Calu3 (cell line): ENCODE data around the gene SMPD3. TPM values are rescaled to one million over a fixed set of nuclear protein-coding genes. Genes with fewer than 3 reads are reported as not detected.

Experiments used
- BruUV-seq: library from RNA; stranded (reverse); fragments of 400-500 nt; replicated peaks from 2 replicates; lab custom pipeline; 2021; lab: Mats Ljungman, UMichigan
- CTCF ChIA-PET: fragments of 300-600 bp; sonication (Branson Sonifier 250); formaldehyde crosslinking; loops from one replicate; lab custom pipeline; 2022; ENCODE audit warnings: antibody characterized with exemption; lab: Charles Lee
- DNase-seq: peaks from one replicate; pipeline ENCODE4 v3.0.0; 2022
- H3K27ac Mint-ChIP-seq: one replicate; pipeline ENCODE4 v1.8.0; 2022; ENCODE audit warnings: mixed read lengths; ENCODE audit not compliant: unreplicated experiment
- H3K27me3 Mint-ChIP-seq: one replicate; pipeline ENCODE4 v1.8.0; 2022; ENCODE audit warnings: mixed read lengths; ENCODE audit not compliant: unreplicated experiment
- H3K36me3 Mint-ChIP-seq: one replicate; pipeline ENCODE4 v1.8.0; 2022; ENCODE audit warnings: mild to moderate bottlenecking, moderate library complexity, mixed read lengths; ENCODE audit not compliant: insufficient read depth, unreplicated experiment
- H3K4me1 Mint-ChIP-seq: one replicate; pipeline ENCODE4 v1.8.0; 2022; ENCODE audit warnings: mild to moderate bottlenecking, low read depth, mixed read lengths; ENCODE audit not compliant: unreplicated experiment
- H3K4me3 Mint-ChIP-seq: one replicate; pipeline ENCODE4 v1.8.0; 2022; ENCODE audit warnings: mild to moderate bottlenecking, low read depth, moderate library complexity, mixed read lengths; ENCODE audit not compliant: unreplicated experiment
- H3K9me3 Mint-ChIP-seq: one replicate; pipeline ENCODE4 v1.8.0; 2022; ENCODE audit warnings: low read depth, mixed read lengths; ENCODE audit not compliant: unreplicated experiment
- intact Hi-C: fragments of 100-400 bp; cut with micrococcal nuclease; formaldehyde crosslinking; loops from one replicate; pipeline ENCODE4 v1.10.0; 2022; ENCODE audit not compliant: unreplicated experiment
- total RNA-seq: library from RNA; stranded (reverse); gene quantifications from 2 replicates; pipeline ENCODE4 v1.2.3, GENCODE V29; 2022
- TF ChIP-seq, protein P1 (sequence below): fragments of 200-600 bp; IDR thresholded peaks from one replicate; pipeline ENCODE4 v1.8.0; 2022; ENCODE audit warnings: antibody characterized with exemption; ENCODE audit not compliant: unreplicated experiment

SMPD3 gene
- total RNA-seq, 1 experiment from 2014 or later = 0.42 TPM

GRCh38 chr16:68427649-68428303, 20.5 kb downstream of the SMPD3 start:
- TF ChIP-seq, protein P1, sequence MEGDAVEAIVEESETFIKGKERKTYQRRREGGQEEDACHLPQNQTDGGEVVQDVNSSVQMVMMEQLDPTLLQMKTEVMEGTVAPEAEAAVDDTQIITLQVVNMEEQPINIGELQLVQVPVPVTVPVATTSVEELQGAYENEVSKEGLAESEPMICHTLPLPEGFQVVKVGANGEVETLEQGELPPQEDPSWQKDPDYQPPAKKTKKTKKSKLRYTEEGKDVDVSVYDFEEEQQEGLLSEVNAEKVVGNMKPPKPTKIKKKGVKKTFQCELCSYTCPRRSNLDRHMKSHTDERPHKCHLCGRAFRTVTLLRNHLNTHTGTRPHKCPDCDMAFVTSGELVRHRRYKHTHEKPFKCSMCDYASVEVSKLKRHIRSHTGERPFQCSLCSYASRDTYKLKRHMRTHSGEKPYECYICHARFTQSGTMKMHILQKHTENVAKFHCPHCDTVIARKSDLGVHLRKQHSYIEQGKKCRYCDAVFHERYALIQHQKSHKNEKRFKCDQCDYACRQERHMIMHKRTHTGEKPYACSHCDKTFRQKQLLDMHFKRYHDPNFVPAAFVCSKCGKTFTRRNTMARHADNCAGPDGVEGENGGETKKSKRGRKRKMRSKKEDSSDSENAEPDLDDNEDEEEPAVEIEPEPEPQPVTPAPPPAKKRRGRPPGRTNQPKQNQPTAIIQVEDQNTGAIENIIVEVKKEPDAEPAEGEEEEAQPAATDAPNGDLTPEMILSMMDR = no peak
- CTCF ChIA-PET = interaction anchor here (0.5 kb wide), 1 partner anchor 10 kb away, joined by 3 read pairs; no protein-coding TSS in a partner anchor
- Mint-ChIP-seq H3K4me1 (peaks cover 10% of the 10 kb centered on the region), H3K36me3 (no peaks in the 10 kb centered on the region), H3K9me3 (no peaks in the 10 kb centered on the region), H3K4me3 (no peak overlapping the region), H3K27ac (no peak overlapping the region), H3K27me3 (peaks cover 24% of the 10 kb centered on the region)
- no TSS peak for BruUV-seq
- intact Hi-C loops = no loop called here
- DNase-seq = no peak

DNA sequence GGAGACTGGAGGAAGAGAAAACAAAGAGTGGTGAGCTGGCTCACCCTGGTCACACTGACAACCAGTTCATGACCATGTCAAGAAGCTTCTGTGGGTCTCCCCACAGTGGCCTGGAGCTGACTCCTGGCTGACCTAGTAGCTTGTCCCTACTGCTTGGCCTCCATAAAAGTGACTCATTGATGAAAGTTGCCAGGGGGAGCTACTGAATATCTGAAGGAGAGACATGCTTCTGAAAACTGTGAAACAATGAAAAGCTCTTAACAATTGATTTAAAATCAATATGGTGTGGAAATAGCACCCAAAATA, 22.0 kb downstream of the SMPD3 start:
- H3K27ac Mint-ChIP-seq = no peak overlapping the region
- peaks cover 24% of the 10 kb centered on the region for H3K27me3 Mint-ChIP-seq
- no peaks in the 10 kb centered on the region for H3K36me3 Mint-ChIP-seq
- TF ChIP-seq, protein P1 = no peak
- DNase-seq = peak; percentile 50
- CTCF ChIA-PET = interaction anchor here (0.6 to 1.5 kb wide), 3 partner anchors 9 to 31 kb away, joined by 4 to 13 read pairs (median 5); no protein-coding TSS in a partner anchor
- no TSS peak for BruUV-seq
- no peaks in the 10 kb centered on the region for H3K9me3 Mint-ChIP-seq
- H3K4me3 Mint-ChIP-seq = no peak overlapping the region
- intact Hi-C loops = no loop called here
- peaks cover 10% of the 10 kb centered on the region for H3K4me1 Mint-ChIP-seq

DNA sequence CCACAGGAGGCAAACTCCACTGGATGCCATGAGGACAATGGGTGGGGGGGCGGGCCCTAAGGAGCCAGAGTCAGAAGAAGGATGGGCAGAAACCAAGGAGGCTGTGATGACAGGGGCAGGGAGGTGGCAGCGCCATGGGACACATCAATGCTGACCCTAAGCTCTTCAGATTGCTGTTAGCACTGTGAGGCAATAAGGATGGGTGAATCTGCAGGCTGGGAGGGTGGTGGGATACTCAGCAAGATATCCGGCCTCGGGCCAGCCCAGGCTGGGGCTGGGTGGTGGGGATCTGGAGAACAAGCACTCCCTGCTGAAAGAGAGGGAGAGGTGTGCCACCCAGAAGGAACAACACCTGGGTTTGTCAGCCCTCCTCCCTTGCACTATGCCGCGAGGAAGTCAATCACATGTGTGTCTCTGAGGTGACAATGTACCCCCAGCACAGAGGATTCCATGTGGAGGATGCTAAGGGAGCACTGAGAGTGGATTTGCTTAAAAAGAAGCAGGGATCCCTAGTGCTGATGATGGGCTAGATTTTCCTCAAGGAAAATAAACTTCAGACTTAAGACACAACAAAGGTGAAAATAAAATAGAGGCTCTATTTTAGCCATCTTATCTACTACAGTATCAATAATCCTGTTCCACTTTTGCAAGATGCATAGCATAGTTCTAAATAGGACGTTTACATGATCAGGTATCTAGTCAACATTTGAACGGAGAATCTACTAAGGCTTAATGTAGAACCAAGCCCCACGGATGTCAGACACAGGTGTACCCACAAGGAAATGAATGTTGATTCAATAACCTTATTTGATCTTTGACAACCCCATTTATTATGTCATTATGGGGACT, 22.6 kb downstream of the SMPD3 start:
- peaks cover 22% of the 10 kb centered on the region for H3K27me3 Mint-ChIP-seq
- BruUV-seq = no TSS peak
- no peak for DNase-seq
- H3K27ac Mint-ChIP-seq = no peak overlapping the region
- CTCF ChIA-PET = interaction anchor here (0.6 to 1.5 kb wide), 4 partner anchors 9 to 32 kb away, joined by 4 to 13 read pairs (median 6); no protein-coding TSS in a partner anchor
- intact Hi-C loops = no loop called here
- H3K9me3 Mint-ChIP-seq = no peaks in the 10 kb centered on the region
- peaks cover 10% of the 10 kb centered on the region for H3K4me1 Mint-ChIP-seq
- no peak overlapping the region for H3K4me3 Mint-ChIP-seq
- TF ChIP-seq, protein P1 = no peak
- no peaks in the 10 kb centered on the region for H3K36me3 Mint-ChIP-seq

- intact Hi-C loops = no loop called here
- Mint-ChIP-seq H3K27ac (no peak overlapping the region), H3K4me1 (peaks cover 15% of the 10 kb centered on the region), H3K9me3 (no peaks in the 10 kb centered on the region), H3K4me3 (no peak overlapping the region), H3K36me3 (no peaks in the 10 kb centered on the region), H3K27me3 (peaks cover 13% of the 10 kb centered on the region)
- TF ChIP-seq, protein P1 = no peak
- DNase-seq = no peak
- CTCF ChIA-PET = no interaction called here
- BruUV-seq = no TSS peak
Measured at GRCh38 chr16:68423771-68424170, 24.5 kb downstream of the SMPD3 start.
